Aorta (tissue), 5 donors: ENCODE results near the gene NIN. TPM values are rescaled to one million over a fixed set of nuclear protein-coding genes. Genes with fewer than 3 reads are reported as not detected.
"Not testable (repeated sequence)": the region's sequence is repeated elsewhere in the genome, so short reads cannot be mapped to it uniquely, and the experiment has no call there.

Experiments
- ATAC-seq: fragments of 200-7000 bp; cut with Tn5 transposase; one replicate; pipeline ENCODE4 v1.9.1; 2022; ENCODE audit warnings: moderate library complexity; ENCODE audit not compliant: low FRiP score
- DNase-seq, 2 donors: peaks; one replicate each; pipeline ENCODE4 v3.0.0-alpha.2; 2020
- H3K27ac ChIP-seq, 2 donors: one replicate each; pipeline ENCODE4 v1.5.1; 2013; ENCODE audit warnings: low read length in 2 of 2, mild to moderate bottlenecking in 2 of 2, moderate library complexity in 2 of 2, control low read depth in 1 of 2, inconsistent platforms in 1 of 2, low read depth in 1 of 2
- H3K27me3 ChIP-seq, 2 donors: one replicate each; pipeline ENCODE4 v1.6.1; 2013; ENCODE audit warnings: control low read depth in 1 of 2, low read length in 1 of 2, mild to moderate bottlenecking in 1 of 2, moderate library complexity in 1 of 2; ENCODE audit not compliant: insufficient read depth in 2 of 2, control insufficient read depth in 1 of 2
- H3K36me3 ChIP-seq, 2 donors: one replicate each; pipeline ENCODE4 v1.6.1; 2013; ENCODE audit warnings: control low read depth in 1 of 2, low read length in 1 of 2, mild to moderate bottlenecking in 1 of 2; ENCODE audit not compliant: insufficient read depth in 2 of 2, control insufficient read depth in 1 of 2
- H3K4me1 ChIP-seq, 2 donors: one replicate each; pipeline ENCODE4 v1.6.1; 2013; ENCODE audit warnings: low read length in 2 of 2, control low read depth in 1 of 2, mild to moderate bottlenecking in 1 of 2, moderate library complexity in 1 of 2; ENCODE audit not compliant: insufficient read depth in 2 of 2, control insufficient read depth in 1 of 2
- H3K4me3 ChIP-seq, 2 donors: one replicate each; pipeline ENCODE4 v1.5.1; 2013; ENCODE audit warnings: low read length in 2 of 2, control low read depth in 1 of 2, mild to moderate bottlenecking in 1 of 2
- H3K9me3 ChIP-seq: one replicate; pipeline ENCODE4 v1.6.1; 2013; ENCODE audit warnings: mild to moderate bottlenecking, low read length; ENCODE audit not compliant: control insufficient read depth
- WGBS, 2 donors: extraction: QIAGEN DNeasy Blood & Tissue Kit; methylation state at CpG; one replicate each; pipeline ENCODE4 v1.1.7; 2013; 5-methylcytosine and 5-hydroxymethylcytosine counted together
- intact Hi-C, 2 donors: fragments of 100-400 bp; cut with DNase I; formaldehyde crosslinking; loops; one replicate each; pipeline versions ENCODE4 v1.14.2 to v1.15.0; 2022
- polyA plus RNA-seq, 2 donors: library from polyadenylated mRNA; stranded (reverse); fragments of 200-250 nt; gene quantifications; one replicate each; pipeline ENCODE4 v1.2.3, GENCODE V29; 2013
- total RNA-seq, 2 donors: library from RNA; stranded (reverse); fragmentation: NEBNext Ultra II Directional; extraction: Animal tissue kit (Norgen Biotek cat#: 25700); gene quantifications; one replicate each; pipeline ENCODE4 v1.2.1, GENCODE V29; 2021
- donor health status: healthy with polysubstance abuse.
- donor health status: Bipolar disorder and iron deficiency.
- donor health status: DM: no; HTN: no; CAD: no.
- donor health status: DM: no; HTN: no; CAD: no.
- donor health status: DM: yes; HTN: yes; CAD: no.

The NIN gene
- total and polyA plus RNA-seq, 4 donors, result 7.7 to 57.7 (median 31.2) TPM

- no peaks in the 10 kb centered on the region for H3K4me1 ChIP-seq
- no peaks in the 10 kb centered on the region for H3K27me3 ChIP-seq
- intact Hi-C loops, result no loop called here
- DNase-seq (no peak), ATAC-seq (no peak)
- WGBS, 2 donors, result 91 to 97% methylated on average over 1 of the region's 1 CpG
- peaks cover 1 to 3% of the 10 kb centered on the region in 2 donors for H3K36me3 ChIP-seq
- no peaks in the 10 kb centered on the region for H3K9me3 ChIP-seq
- no peak overlapping the region for H3K4me3 ChIP-seq
- no peak overlapping the region for H3K27ac ChIP-seq
Observed at GRCh38 chr14:50718949-50719348, 112.0 kb downstream of the NIN start.

DNA sequence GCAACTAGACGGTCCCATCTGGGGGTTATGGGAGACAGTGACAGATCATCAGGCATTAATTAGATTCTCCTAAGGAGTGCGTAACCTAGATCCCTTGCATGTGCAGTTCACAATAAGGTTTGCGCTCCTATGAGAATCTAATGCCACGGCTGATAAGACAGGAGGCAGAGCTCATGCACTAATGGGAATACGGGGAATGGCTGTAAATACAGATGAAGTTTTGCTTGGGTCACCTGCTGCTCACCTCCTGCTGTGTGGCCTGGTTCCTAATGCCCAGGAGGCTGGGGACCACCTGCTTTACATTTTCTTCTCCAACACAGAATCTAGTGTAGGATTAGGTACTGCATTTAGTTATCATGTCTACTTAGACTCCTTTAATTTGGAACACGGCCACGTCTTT is 113.2 kb downstream of the NIN start:
- no peaks in the 10 kb centered on the region for H3K9me3 ChIP-seq
- no peaks in the 10 kb centered on the region for H3K4me1 ChIP-seq
- no peak overlapping the region for H3K4me3 ChIP-seq
- peaks cover 1 to 3% of the 10 kb centered on the region in 2 donors for H3K36me3 ChIP-seq
- intact Hi-C loops, result no loop called here
- H3K27me3 ChIP-seq, result no peaks in the 10 kb centered on the region
- no peak overlapping the region for H3K27ac ChIP-seq
- ATAC-seq (no peak), DNase-seq (no peak)
- WGBS, 2 donors, result 75 to 76% methylated on average over 7 of the region's 7 CpGs

DNA sequence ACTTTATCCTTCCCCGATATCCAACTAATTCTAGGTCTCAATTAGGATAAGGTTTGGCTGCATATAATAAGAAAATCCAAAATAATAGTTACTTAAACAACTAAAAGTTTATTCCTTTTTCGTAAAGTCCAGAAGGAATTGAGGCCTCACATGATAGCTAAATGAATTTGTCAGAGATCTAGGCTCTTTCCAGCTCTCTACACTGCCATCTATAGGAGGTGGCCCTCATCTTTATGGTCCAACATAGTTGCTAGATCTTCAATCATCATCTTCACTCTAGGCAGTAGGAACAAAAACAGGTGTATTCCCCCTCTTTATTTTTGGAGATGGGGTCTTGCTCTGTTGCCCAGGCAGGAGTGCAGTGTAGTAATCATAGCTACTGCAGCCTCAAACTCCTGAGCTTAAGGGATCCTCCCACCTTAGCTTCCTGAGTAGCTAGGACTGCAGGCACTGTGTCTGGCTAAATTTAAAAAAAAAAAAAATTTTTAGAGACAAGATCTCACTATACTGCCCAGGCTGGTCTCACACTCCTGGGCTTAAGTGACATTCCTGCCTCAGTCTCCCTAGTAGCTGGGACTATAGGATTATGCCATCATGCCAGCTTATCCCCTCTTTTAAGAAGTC is 116.4 kb downstream of the NIN start:
- intact Hi-C loops, result no loop called here
- DNase-seq, result no peak
- Histone ChIP-seq H3K4me3 (no peak overlapping the region), H3K9me3 (no peaks in the 10 kb centered on the region), H3K27ac (no peak overlapping the region), H3K4me1 (no peaks in the 10 kb centered on the region), H3K36me3 (peaks cover 0 to 1% of the 10 kb centered on the region in 2 donors), H3K27me3 (no peaks in the 10 kb centered on the region)
- WGBS, 2 donors, result 71 to 80% methylated on average over 2 of the region's 2 CpGs
- ATAC-seq, result no peak

DNA sequence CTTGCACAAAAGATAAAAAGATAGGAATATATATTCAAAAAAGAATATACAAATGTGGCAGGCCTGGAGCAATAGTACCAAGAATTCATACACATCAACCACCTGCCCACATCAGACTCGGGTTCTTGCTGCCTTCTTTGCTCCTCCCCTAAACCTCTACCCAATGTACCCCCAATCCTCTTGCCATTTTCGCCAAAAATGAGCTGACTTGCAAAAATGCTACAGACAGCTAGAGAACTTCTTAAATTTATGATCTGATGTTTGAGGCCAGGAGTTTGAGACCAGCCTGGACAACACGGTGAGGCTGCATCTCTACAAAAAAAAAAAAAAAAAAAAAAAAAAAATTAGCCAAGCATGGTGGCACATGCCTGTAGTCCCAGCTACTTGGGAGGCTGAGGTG is 119.9 kb downstream of the NIN start:
- H3K4me1 ChIP-seq, result no peaks in the 10 kb centered on the region
- H3K36me3 ChIP-seq, result no peaks in the 10 kb centered on the region
- H3K9me3 ChIP-seq, result no peaks in the 10 kb centered on the region
- DNase-seq (no peak), ATAC-seq (no peak)
- no peak overlapping the region for H3K4me3 ChIP-seq
- 93 to 94% methylated on average over 3 of the region's 3 CpGs for WGBS, 2 donors
- intact Hi-C loops, result no loop called here
- no peaks in the 10 kb centered on the region for H3K27me3 ChIP-seq
- no peak overlapping the region for H3K27ac ChIP-seq

DNA sequence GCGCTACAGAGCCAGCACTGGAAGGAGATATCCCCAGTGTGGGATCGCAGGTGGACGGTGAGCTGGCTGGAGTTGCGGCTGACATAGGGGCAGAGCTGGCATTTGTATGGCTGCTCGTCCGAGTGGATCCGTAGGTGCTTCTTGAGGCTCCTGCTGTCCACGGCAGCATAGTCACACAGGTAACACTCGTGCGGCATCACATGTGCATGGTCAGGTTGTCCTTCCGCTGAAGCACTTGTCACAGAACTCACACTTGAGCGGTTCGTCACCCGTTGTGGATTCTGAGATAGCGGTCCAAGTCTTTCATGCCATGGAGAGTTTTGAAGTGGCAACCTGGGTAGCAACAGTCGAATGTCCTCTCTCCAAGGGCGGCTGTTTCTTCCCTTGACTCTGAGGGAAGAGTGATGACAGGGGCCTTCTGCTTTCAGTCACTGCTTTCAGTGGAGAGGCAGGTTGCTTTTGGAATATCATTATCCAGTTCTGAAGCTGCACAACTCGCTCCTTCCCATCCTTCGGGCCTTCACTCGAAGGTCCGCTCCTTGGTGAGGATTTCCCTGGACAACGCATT is 125.9 kb downstream of the NIN start:
- H3K27ac ChIP-seq, result no peak overlapping the region
- H3K36me3 ChIP-seq, result no peaks in the 10 kb centered on the region
- ATAC-seq, result no peak
- intact Hi-C loops, result no loop called here
- WGBS, 2 donors, result 95 to 96% methylated on average over 22 of the region's 22 CpGs
- H3K27me3 ChIP-seq, result no peaks in the 10 kb centered on the region
- H3K9me3 ChIP-seq, result no peaks in the 10 kb centered on the region
- no peaks in the 10 kb centered on the region for H3K4me1 ChIP-seq
- no peak overlapping the region for H3K4me3 ChIP-seq
- no peak for DNase-seq

GRCh38 chr14:50704454-50705010 is 126.4 kb downstream of the NIN start:
- DNase-seq (no peak), ATAC-seq (no peak)
- no peak overlapping the region for H3K4me3 ChIP-seq
- no peaks in the 10 kb centered on the region for H3K9me3 ChIP-seq
- no peaks in the 10 kb centered on the region for H3K36me3 ChIP-seq
- no peaks in the 10 kb centered on the region for H3K4me1 ChIP-seq
- no peak overlapping the region for H3K27ac ChIP-seq
- H3K27me3 ChIP-seq, result no peaks in the 10 kb centered on the region
- intact Hi-C loops, result no loop called here
- 95 to 96% methylated on average over 26 of the region's 26 CpGs for WGBS, 2 donors

DNA sequence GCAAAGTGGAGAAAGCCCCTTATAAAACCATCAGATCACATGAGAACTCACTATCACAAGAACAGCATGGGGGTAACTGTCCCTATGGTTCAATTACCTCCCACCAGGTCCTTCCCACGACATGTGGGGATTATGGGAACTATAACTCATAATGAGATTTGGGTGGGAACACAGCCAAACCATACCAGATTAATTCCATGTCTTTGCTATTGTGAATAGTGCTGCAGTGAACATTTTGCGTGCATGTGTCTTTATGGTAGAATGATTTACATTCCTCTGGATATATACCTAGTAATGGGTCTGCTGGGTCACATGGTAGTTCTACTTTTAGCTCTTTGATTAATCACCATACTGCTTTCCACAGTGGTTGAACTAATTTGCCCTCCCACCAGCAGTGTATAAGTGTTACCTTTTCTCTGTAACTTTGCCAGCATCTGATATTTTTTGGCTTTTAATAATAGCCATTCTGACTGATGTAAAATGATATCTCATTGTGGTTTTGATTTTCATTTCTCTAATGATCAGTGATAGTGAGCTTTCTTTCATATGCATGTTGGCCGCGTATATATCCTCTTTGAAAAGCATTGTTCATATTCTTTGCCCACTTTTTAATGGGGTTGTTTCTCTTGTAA is 133.2 kb downstream of the NIN start:
- Histone ChIP-seq H3K27ac (no peak overlapping the region), H3K4me1 (no peaks in the 10 kb centered on the region), H3K4me3 (no peak overlapping the region), H3K9me3 (no peaks in the 10 kb centered on the region), H3K27me3 (no peaks in the 10 kb centered on the region), H3K36me3 (no peaks in the 10 kb centered on the region)
- DNase-seq, result no peak
- no peak for ATAC-seq
- intact Hi-C loops, result no loop called here
- WGBS, 2 donors, result 46 to 61% methylated on average over 4 of the region's 4 CpGs

DNA sequence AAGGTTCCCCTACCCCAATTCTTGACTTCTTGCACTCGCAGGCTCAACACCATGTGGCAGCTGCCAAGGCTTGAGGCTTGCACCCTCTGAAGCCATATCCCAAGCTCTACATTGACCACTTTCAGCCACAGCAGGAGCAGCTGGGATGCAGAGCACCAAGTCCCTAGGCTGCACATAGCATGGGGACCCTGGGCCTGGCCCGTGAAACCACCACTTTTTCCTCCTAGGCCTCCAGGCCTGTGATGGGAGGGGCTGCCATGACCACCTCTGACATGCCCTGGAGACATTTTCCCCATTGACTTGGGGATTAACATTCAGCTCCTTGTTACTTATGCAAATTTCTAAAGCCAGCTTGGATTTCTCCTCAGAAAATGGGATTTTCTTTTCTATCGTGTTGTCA is 136.7 kb downstream of the NIN start:
- WGBS, 2 donors, result 81 to 98% methylated on average over 3 of the region's 3 CpGs
- ATAC-seq, H3K36me3 ChIP-seq, intact Hi-C loops, H3K27ac ChIP-seq, H3K9me3 ChIP-seq, H3K4me3 ChIP-seq, H3K4me1 ChIP-seq, H3K27me3 ChIP-seq, DNase-seq: not testable (repeated sequence)

DNA sequence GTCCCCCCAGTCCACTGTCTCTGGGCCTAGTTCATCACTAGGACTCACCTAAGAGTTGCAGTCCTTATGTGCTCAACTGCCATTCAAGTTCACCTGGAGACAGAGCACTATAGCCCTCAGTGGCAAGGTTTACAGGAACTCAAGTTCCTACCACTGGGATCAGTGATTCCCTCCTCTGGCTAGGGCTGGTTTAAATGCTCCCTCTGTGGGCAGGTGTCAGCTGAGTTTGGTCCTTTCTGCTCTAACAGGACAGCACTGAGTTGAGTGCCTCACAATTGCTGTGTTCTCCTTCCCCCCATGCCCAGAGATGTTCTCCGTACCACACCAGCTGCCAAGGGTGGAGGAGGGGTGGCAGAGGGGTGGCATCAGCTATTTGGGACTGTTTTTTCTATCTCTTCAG is 142.1 kb downstream of the NIN start:
- DNase-seq (no peak), ATAC-seq (no peak)
- H3K9me3 ChIP-seq, result no peaks in the 10 kb centered on the region
- intact Hi-C loops, result no loop called here
- H3K4me1 ChIP-seq, result no peaks in the 10 kb centered on the region
- H3K27ac ChIP-seq, result no peak overlapping the region
- H3K36me3 ChIP-seq, result no peaks in the 10 kb centered on the region
- WGBS, 2 donors, result 95 to 98% methylated on average over 1 of the region's 1 CpG
- no peaks in the 10 kb centered on the region for H3K27me3 ChIP-seq
- H3K4me3 ChIP-seq, result no peak overlapping the region
